Stimulated activated CD4-positive, alpha-beta T cell treated with anti-CD3 and anti-CD28 coated beads, Interleukin-4, amount 100 ng/mL, for 4 hours (primary cell): ENCODE data around the gene DNM2.
"Not testable (repeated sequence)": the region's sequence is repeated elsewhere in the genome, so short reads cannot be mapped to it uniquely, and the experiment has no call there.

Experiments
- DNase-seq, 2 experiments: peaks; one replicate each; pipeline ENCODE4 v3.0.0-alpha.2; 2020

Gene DNM2

GRCh38 chr19:10717356-10718204 lies at the start of gene DNM2:
Gene DNM2 (plus strand): TSS chr19:10718079. CDS start chr19:10718243, 164 bp downstream.
- peak; percentile 95 to 97 for DNase-seq

- DNase-seq = no peak
Measured at GRCh38 chr19:10669246-10669645, 48.6 kb upstream of the DNM2 start.

GRCh38 chr19:10670182-10670581 lies 47.7 kb upstream of the DNM2 start:
- DNase-seq = no peak

GRCh38 chr19:10670876-10671804 lies 46.7 kb upstream of the DNM2 start:
- DNase-seq = no peak

GRCh38 chr19:10671922-10672321 lies 46.0 kb upstream of the DNM2 start:
- not testable (repeated sequence) for DNase-seq

GRCh38 chr19:10675214-10675613 lies 42.7 kb upstream of the DNM2 start:
- DNase-seq = not testable (repeated sequence)

GRCh38 chr19:10677751-10678150 lies 40.1 kb upstream of the DNM2 start:
- no peak for DNase-seq

- no peak for DNase-seq
Measured at GRCh38 chr19:10678813-10679212, 39.1 kb upstream of the DNM2 start.

GRCh38 chr19:10679743-10680142 lies 38.1 kb upstream of the DNM2 start:
- DNase-seq = no peak

GRCh38 chr19:10680545-10681135 lies 37.2 kb upstream of the DNM2 start:
- no peak for DNase-seq

GRCh38 chr19:10681658-10682057 lies 36.2 kb upstream of the DNM2 start:
- no peak for DNase-seq

GRCh38 chr19:10682397-10683063 lies 35.3 kb upstream of the DNM2 start:
- DNase-seq = no peak

- no peak for DNase-seq
Measured at GRCh38 chr19:10683064-10683426, 34.8 kb upstream of the DNM2 start.

- DNase-seq = no peak
Measured at GRCh38 chr19:10683582-10683981, 34.3 kb upstream of the DNM2 start.

- no peak for DNase-seq
Measured at GRCh38 chr19:10685210-10685609, 32.7 kb upstream of the DNM2 start.

GRCh38 chr19:10686193-10686592 lies 31.7 kb upstream of the DNM2 start:
- no peak for DNase-seq

GRCh38 chr19:10686661-10687517 lies 31.0 kb upstream of the DNM2 start:
- DNase-seq = no peak

GRCh38 chr19:10687518-10688288 lies 30.2 kb upstream of the DNM2 start:
- no peak for DNase-seq

GRCh38 chr19:10688545-10689280 lies 29.2 kb upstream of the DNM2 start:
- DNase-seq = no peak

GRCh38 chr19:10690341-10690781 lies 27.5 kb upstream of the DNM2 start:
- no peak for DNase-seq
